K562 (cell line): Measurements from ENCODE around the gene OR5A1. TPM values are rescaled to one million over a fixed set of nuclear protein-coding genes. Genes with fewer than 3 reads are reported as not detected.

Experiments
- ATAC-seq: fragments of 200-7000 bp; cut with Tn5 transposase; 3 replicates; pipeline ENCODE4 v1.9.1; 2020; ENCODE audit warnings: moderate library complexity
- BruUV-seq: library from RNA; stranded (reverse); fragments of 400-500 nt; replicated peaks from 2 replicates; lab custom pipeline; 2021; lab: Mats Ljungman, UMichigan
- CTCF ChIA-PET: fragments of 300-600 bp; formaldehyde crosslinking; extraction: SDS; loops from one replicate; lab custom pipeline; 2021; ENCODE audit warnings: low intra/inter-chr PET ratio; lab: Yijun Ruan, JAX
- POLR2A ChIA-PET: fragments of 300-600, 350-650 bp; sonication (Branson Sonifier 250); formaldehyde crosslinking; extraction: SDS; loops from one replicate; lab custom pipeline; 2021; ENCODE audit warnings: antibody characterized with exemption, inconsistent platforms; lab: Yijun Ruan, JAX
- DNase-seq, 4 experiments: peaks; one replicate each; pipeline versions ENCODE4 v3.0.0 to v3.0.0-alpha.2; 2011 to 2018; ENCODE audit warnings: low spot score in 3 of 4, mixed read lengths in 3 of 4; ENCODE audit errors: extremely low read depth in 1 of 4
- FAIRE-seq: peaks from 2 replicates; lab custom pipeline; 2011; peaks lifted over from hg19 to GRCh38; lab: Jason Lieb, UNC
- H2AFZ ChIP-seq: 2 replicates; pipeline ENCODE4 v1.6.0; 2011; ENCODE audit warnings: low read depth, low read length, control low read depth, inconsistent platforms
- H3K27ac ChIP-seq: fragments of 200-600 bp; 3 replicates; pipeline ENCODE4 v1.8.0; 2011; ENCODE audit warnings: low read depth, mild to moderate bottlenecking, control low read depth, inconsistent platforms, low read length, moderate library complexity, mixed read lengths; ENCODE audit errors: extremely low read depth
- H3K27me3 ChIP-seq, 2 experiments: fragments of 300-600 bp in 1 of 2; 2 replicates in 1 of 2; 3 replicates in 1 of 2; pipeline versions ENCODE4 v1.6.0 to v1.8.0; 2011; ENCODE audit warnings: inconsistent platforms in 2 of 2, low read length in 2 of 2, mild to moderate bottlenecking in 1 of 2, mixed read lengths in 1 of 2, moderate library complexity in 1 of 2; ENCODE audit not compliant: control insufficient read depth in 2 of 2, insufficient read depth in 2 of 2
- H3K36me3 ChIP-seq: fragments of 300-600 bp; 3 replicates; pipeline ENCODE4 v1.8.0; 2011; ENCODE audit warnings: mild to moderate bottlenecking, low read length, inconsistent platforms; ENCODE audit not compliant: control insufficient read depth, insufficient read depth
- H3K4me1 ChIP-seq, 2 experiments: fragments of 200-600 bp in 1 of 2; replicated peaks in 1 of 2; 2 replicates in 1 of 2; 3 replicates in 1 of 2; pipeline versions ENCODE4 v1.5.1 to v1.8.0; 2011; ENCODE audit warnings: inconsistent platforms in 2 of 2, low read length in 2 of 2, mild to moderate bottlenecking in 1 of 2, mixed read lengths in 1 of 2, moderate library complexity in 1 of 2; ENCODE audit not compliant: control insufficient read depth in 2 of 2, insufficient read depth in 2 of 2
- H3K4me2 ChIP-seq: 2 replicates; pipeline ENCODE4 v1.6.1; 2011; ENCODE audit warnings: low read length, control low read depth, inconsistent platforms, mixed read lengths; ENCODE audit not compliant: insufficient read depth
- H3K4me3 ChIP-seq: fragments of 200-600 bp; sonication (generic), shearing (Covaris generic); 2 replicates; pipeline ENCODE4 v1.5.1; 2016; ENCODE audit warnings: control low read depth, inconsistent platforms
- H3K79me2 ChIP-seq: fragments of 200-600 bp; 3 replicates; pipeline ENCODE4 v1.8.0; 2011; ENCODE audit warnings: low read length, inconsistent platforms; ENCODE audit not compliant: control insufficient read depth, insufficient read depth
- H3K9ac ChIP-seq, 2 experiments: 2 replicates each; pipeline versions ENCODE4 v1.6.0 to v1.6.1; 2011; ENCODE audit warnings: low read depth in 2 of 2, low read length in 2 of 2, control low read depth in 1 of 2, inconsistent platforms in 1 of 2, mild to moderate bottlenecking in 1 of 2, mixed read lengths in 1 of 2; ENCODE audit not compliant: insufficient read depth in 1 of 2
- H3K9me1 ChIP-seq: one replicate; pipeline ENCODE4 v1.6.0; 2011; ENCODE audit warnings: inconsistent platforms, mild to moderate bottlenecking, low read length, moderate library complexity; ENCODE audit not compliant: control insufficient read depth, insufficient read depth
- H3K9me3 ChIP-seq: replicated peaks from 2 replicates; pipeline ENCODE4 v1.5.1; 2011; ENCODE audit warnings: low read depth, low read length, inconsistent platforms; ENCODE audit not compliant: control insufficient read depth, insufficient read depth
- H4K20me1 ChIP-seq: replicated peaks from 2 replicates; pipeline ENCODE4 v1.6.1; 2011; ENCODE audit warnings: low read length, inconsistent platforms, mixed read lengths; ENCODE audit not compliant: control insufficient read depth, insufficient read depth
- CEBPB ChIP-seq: fragments of 450-650 bp; IDR thresholded peaks from 2 replicates; pipeline ENCODE4 v1.6.1; 2016; ENCODE audit warnings: missing genetic modification characterization, missing compliant biosample characterization
- U2AF1 ChIP-seq: fragments of 200-400 bp; formaldehyde crosslinking; optimal IDR thresholded peaks from 2 replicates; pipeline ENCODE3; 2017; ENCODE audit warnings: mild to moderate bottlenecking, low read depth, low read length, moderate library complexity
- WGBS: fragments of 100-300 bp; shearing (Covaris generic); methylation state at CpG from one replicate; pipeline ENCODE4 v1.1.6; 2016; ENCODE audit warnings: low coverage, mixed read lengths; ENCODE audit not compliant: insufficient coverage; ENCODE audit errors: missing lambda C conversion rate; 5-methylcytosine and 5-hydroxymethylcytosine counted together
- in situ Hi-C: fragments of 300-500 bp; cut with MboI; formaldehyde crosslinking; loops from 4 replicates; pipeline ENCODE4 v1.15.0; 2018; ENCODE audit warnings: inconsistent platforms, mixed read lengths
- intact Hi-C: fragments of 100-400 bp; cut with micrococcal nuclease; formaldehyde crosslinking; loops from 2 replicates; pipeline ENCODE4 v1.14.2; 2022
- polyA plus RNA-seq, 8 experiments: library from polyadenylated mRNA; depleted of rRNA in 4 of 8; stranded (reverse) in 5 of 8; unstranded in 3 of 8; fragments of >200 nt; fragmentation: Nextera tagmentation in 2 of 8; fragmentation: Illumina TruSeq in 1 of 8; extraction: Ambion mirVana in 2 of 8; extraction: Trizol in 1 of 8; gene quantifications; 2 replicates each; pipeline versions ENCODE4 v1.2.1 to v1.2.3, GENCODE V29; 2011 to 2014; ENCODE audit warnings: inconsistent platforms in 1 of 8, missing spikeins in 1 of 8
- total RNA-seq, 7 experiments: library from RNA; depleted of rRNA in 6 of 7; stranded (reverse); fragments of >200 nt in 6 of 7; fragmentation: Illumina TruSeq in 2 of 7; extraction: Trizol in 2 of 7; gene quantifications; 2 replicates each; pipeline versions ENCODE4 v1.2.1 to v1.2.3, GENCODE V29; 2011 to 2021; ENCODE audit warnings: low replicate concordance in 1 of 7
- TF ChIP-seq, protein P1 (sequence below): sonication (generic); formaldehyde crosslinking; IDR thresholded peaks from 2 replicates; pipeline ENCODE4 v1.8.0; 2022; ENCODE audit warnings: mild to moderate bottlenecking, missing genetic modification reagents

Gene OR5A1
- total and polyA plus RNA-seq, 9 of the 15 experiments (the other 6 are each of a cell fraction or from before 2014, with no cell fraction given): not detected

DNA sequence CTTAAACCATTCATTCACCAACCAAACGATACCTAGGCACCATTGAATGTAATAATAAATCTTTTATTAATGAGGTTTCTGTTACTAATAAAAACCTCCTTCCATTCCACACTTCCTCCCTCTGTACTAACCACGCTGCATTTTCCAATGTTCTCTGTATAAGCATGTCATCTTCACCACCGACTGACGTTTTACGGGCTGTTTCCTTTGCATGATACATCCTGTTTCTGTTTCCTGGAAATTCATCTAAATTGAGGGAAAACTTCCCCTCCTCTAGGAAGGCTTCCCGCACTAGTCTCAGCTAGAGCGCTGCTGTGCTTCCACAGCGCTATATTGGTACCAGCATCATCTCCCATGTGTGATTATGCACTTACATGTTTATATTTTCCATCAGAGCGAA, 38.9 kb downstream of the OR5A1 start:
- WGBS: 7% methylated on average over 9 of the region's 9 CpGs
- no peaks in the 10 kb centered on the region for H3K4me1 ChIP-seq
- DNase-seq: no peak
- H3K9ac ChIP-seq: no peak overlapping the region
- intact Hi-C loops (no loop called here), in situ Hi-C loops (no loop called here)
- TF ChIP-seq, protein P1, sequence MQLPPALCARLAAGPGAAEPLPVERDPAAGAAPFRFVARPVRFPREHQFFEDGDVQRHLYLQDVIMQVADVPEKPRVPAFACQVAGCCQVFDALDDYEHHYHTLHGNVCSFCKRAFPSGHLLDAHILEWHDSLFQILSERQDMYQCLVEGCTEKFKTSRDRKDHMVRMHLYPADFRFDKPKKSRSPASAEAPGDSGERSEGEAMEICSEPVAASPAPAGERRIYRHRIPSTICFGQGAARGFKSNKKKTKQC (CRISPR knock-in tag): no peak
- no peak overlapping the region for H3K4me3 ChIP-seq
- no peaks in the 10 kb centered on the region for H3K79me2 ChIP-seq
- no peak for ATAC-seq
- H3K9me3 ChIP-seq: no peaks in the 10 kb centered on the region
- peaks cover 6 to 12% of the 10 kb centered on the region in 2 experiments; a peak in 3 of 5 replicates for H3K27me3 ChIP-seq
- no peak for FAIRE-seq
- H2AFZ ChIP-seq: no peak overlapping the region
- ChIA-PET POLR2A (interaction anchor here (0.9 kb wide), 1 partner anchor 11 kb away, joined by 3 read pairs; no protein-coding TSS in a partner anchor), CTCF (no interaction called here)
- no peaks in the 10 kb centered on the region for H3K36me3 ChIP-seq
- H4K20me1 ChIP-seq: no peaks in the 10 kb centered on the region
- no peak overlapping the region for H3K27ac ChIP-seq
- no peaks in the 10 kb centered on the region for H3K9me1 ChIP-seq
- H3K4me2 ChIP-seq: no peak overlapping the region
- BruUV-seq: no TSS peak

DNA sequence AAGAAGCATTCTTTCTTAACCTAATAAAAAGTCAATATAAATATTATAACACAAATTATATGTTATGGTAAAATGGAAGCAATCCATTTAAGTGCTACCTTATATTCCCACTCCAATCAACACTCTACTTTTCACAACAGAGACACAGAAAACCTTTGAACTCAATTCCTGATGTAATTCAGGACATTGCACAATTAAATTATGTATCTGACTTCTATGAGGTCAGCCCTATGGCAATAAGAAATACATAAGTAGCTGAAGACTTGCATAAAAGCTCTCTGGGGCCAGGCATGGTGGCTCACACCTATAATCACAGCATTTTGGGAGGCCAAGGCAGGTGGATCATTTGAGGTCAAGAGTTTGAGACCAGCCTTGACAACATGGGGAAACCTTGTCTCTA, 43.6 kb downstream of the OR5A1 start:
- in situ Hi-C loops: no loop called here
- CTCF ChIA-PET: no interaction called here

More for the DNA sequence above, 43.6 kb downstream of the OR5A1 start:
- H3K36me3 ChIP-seq: no peaks in the 10 kb centered on the region
- no peak overlapping the region for H3K4me3 ChIP-seq
- no peaks in the 10 kb centered on the region for H3K79me2 ChIP-seq
- TF ChIP-seq CEBPB (tag): peak; percentile 36; the same call in 1 of the 2 replicates
- no peak for TF ChIP-seq U2AF1
- DNase-seq (no peak), ATAC-seq (no peak), FAIRE-seq (no peak)
- H3K9me1 ChIP-seq: no peaks in the 10 kb centered on the region
- no peak overlapping the region for H2AFZ ChIP-seq
- no peaks in the 10 kb centered on the region for H3K9me3 ChIP-seq
- no peak overlapping the region for H3K9ac ChIP-seq
- H3K4me2 ChIP-seq: no peak overlapping the region
- H4K20me1 ChIP-seq: no peaks in the 10 kb centered on the region
- no TSS peak for BruUV-seq
- peaks cover 3 to 17% of the 10 kb centered on the region in 2 experiments; a peak in 4 of 5 replicates for H3K27me3 ChIP-seq
- intact Hi-C loops: no loop called here
- no peaks in the 10 kb centered on the region for H3K4me1 ChIP-seq
- no peak overlapping the region for H3K27ac ChIP-seq
- POLR2A ChIA-PET: interaction anchor here (1.0 kb wide), 1 partner anchor 9 kb away, joined by 5 read pairs; no protein-coding TSS in a partner anchor
